ENCODE measurements around the gene HIPK2.

The HIPK2 gene

GRCh38 chr7:139572071-139572470 lies 205.7 kb downstream of the HIPK2 start:
- Histone ChIP-seq H3K27me3 (no peaks in the 10 kb centered on the region), H3K36me3 (peaks cover 87% of the 10 kb centered on the region), H3K27ac (no peak overlapping the region), H3K9ac (no peak overlapping the region), H3K4me1 (0 out of 2 replicates have a peak, but pooled peaks cover 7% of the 10 kb centered on the region), H4K20me1 (no peaks in the 10 kb centered on the region), H3K4me3 (no peak overlapping the region), H3K9me3 (no peaks in the 10 kb centered on the region), H3K4me2 (no peak overlapping the region)
- TF ChIP-seq Cebpa-rat (IDR thresholded peaks at IDR 0.05) = no peak

DNA sequence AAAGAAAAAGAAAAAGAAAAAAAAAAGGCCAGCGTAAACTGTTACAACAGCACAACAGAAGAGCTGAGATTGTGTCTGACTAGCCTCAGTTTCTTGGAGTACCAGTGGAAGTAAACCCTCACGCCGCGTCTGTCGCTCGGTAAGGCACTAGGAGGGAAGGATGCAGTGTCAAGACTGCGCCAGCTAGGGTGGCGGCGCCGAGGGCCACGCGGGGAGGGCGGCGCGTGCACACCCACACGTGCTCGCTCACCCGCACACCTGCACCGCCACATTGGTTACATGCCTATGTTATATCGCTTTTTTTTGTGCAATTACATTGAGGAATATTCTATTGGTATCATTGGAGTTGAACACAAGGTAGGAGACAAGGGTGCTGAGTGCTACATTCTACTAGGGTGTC lies 206.1 kb downstream of the HIPK2 start:
- Histone ChIP-seq H3K4me3 (no peak overlapping the region), H3K4me2 (no peak overlapping the region), H3K27me3 (no peaks in the 10 kb centered on the region), H4K20me1 (no peaks in the 10 kb centered on the region), H3K9ac (no peak overlapping the region), H3K9me3 (no peaks in the 10 kb centered on the region), H3K27ac (no peak overlapping the region), H3K4me1 (peaks cover 11% of the 10 kb centered on the region; the same call in 1 of the 2 replicates), H3K36me3 (peaks cover 89% of the 10 kb centered on the region)
- TF ChIP-seq Cebpa-rat (IDR thresholded peaks at IDR 0.05) = no peak

GRCh38 chr7:139571190-139571589 lies 206.6 kb downstream of the HIPK2 start:
- Histone ChIP-seq H3K36me3 (peaks cover 87% of the 10 kb centered on the region), H3K27me3 (no peaks in the 10 kb centered on the region), H3K4me1 (peaks cover 14% of the 10 kb centered on the region; the same call in 1 of the 2 replicates), H4K20me1 (no peaks in the 10 kb centered on the region), H3K9me3 (no peaks in the 10 kb centered on the region), H3K27ac (no peak overlapping the region), H3K4me2 (no peak overlapping the region), H3K9ac (no peak overlapping the region), H3K4me3 (no peak overlapping the region)
- no peak for TF ChIP-seq Cebpa-rat (IDR thresholded peaks at IDR 0.05)

DNA sequence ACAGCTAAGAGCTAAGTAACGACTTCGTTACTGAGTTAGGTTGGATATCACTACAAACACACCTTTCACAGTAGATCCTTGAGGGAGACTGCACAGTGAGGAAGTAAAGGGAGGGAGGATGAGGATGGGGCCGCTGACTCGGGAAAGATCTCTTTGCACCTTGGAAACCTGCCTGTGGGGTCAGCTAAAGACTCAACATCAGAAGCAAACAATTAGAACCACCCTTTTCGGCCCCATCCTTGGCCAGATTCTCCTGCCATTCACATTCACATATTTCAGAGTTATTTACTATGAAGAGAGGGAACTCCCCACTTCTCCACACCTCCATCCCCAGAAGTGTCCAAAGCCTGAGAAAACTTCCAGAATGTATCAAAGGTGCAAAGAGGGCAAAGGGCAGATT lies 207.2 kb downstream of the HIPK2 start:
- no peak overlapping the region for H3K9ac ChIP-seq
- no peak overlapping the region for H3K4me2 ChIP-seq
- H3K27me3 ChIP-seq = no peaks in the 10 kb centered on the region
- H3K4me1 ChIP-seq = peaks cover 14% of the 10 kb centered on the region; the same call in 1 of the 2 replicates
- no peak overlapping the region for H3K4me3 ChIP-seq
- H3K36me3 ChIP-seq = peaks cover 81% of the 10 kb centered on the region
- no peaks in the 10 kb centered on the region for H3K9me3 ChIP-seq
- no peaks in the 10 kb centered on the region for H4K20me1 ChIP-seq
- H3K27ac ChIP-seq = no peak overlapping the region
- no peak for TF ChIP-seq Cebpa-rat (IDR thresholded peaks at IDR 0.05)

- Histone ChIP-seq H3K4me3 (no peak overlapping the region), H3K9me3 (no peaks in the 10 kb centered on the region), H3K4me2 (no peak overlapping the region), H3K4me1 (peaks cover 14% of the 10 kb centered on the region; the same call in 1 of the 2 replicates), H3K27ac (no peak overlapping the region), H3K27me3 (no peaks in the 10 kb centered on the region), H4K20me1 (no peaks in the 10 kb centered on the region), H3K9ac (no peak overlapping the region), H3K36me3 (peaks cover 76% of the 10 kb centered on the region)
- TF ChIP-seq Cebpa-rat (IDR thresholded peaks at IDR 0.05) = no peak
Observed at GRCh38 chr7:139570119-139570518, 207.7 kb downstream of the HIPK2 start.

DNA sequence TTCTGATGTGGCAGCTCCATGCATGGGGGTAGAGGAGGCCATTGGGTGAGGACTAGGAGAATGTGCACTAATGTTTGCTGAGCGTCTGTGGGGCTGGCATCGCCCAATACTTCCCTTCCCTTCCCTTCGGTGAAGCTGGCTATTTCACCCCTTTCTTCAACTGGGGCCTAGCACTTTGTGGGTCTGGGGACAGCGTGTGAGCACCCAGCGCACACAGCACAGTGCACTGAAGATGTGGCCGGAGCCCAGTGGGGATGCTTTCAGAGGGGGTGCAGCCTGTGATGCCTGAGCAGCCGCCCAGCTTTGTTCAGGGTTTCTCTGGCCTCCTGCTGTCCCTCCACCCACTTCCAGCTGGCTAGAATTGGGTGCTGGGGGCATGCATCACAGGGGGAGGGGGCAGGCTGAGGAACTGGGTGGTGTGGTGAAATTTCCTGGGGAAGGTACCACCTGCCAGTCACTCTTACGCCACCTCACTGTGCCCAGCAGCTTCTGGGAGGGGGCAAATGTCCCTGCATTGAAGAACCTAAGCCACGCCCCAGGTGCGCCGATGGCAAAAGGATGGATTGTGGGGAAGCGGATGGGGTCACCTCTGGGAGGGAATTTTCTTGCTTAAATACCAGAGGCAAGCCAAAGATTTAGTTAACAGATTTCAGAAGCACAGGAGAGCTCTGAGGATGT lies 208.8 kb downstream of the HIPK2 start:
- no peaks in the 10 kb centered on the region for H3K9me3 ChIP-seq
- no peak overlapping the region for H3K4me3 ChIP-seq
- no peak overlapping the region for H3K4me2 ChIP-seq
- no peaks in the 10 kb centered on the region for H4K20me1 ChIP-seq
- H3K4me1 ChIP-seq = peaks cover 14% of the 10 kb centered on the region; the same call in 1 of the 2 replicates
- no peaks in the 10 kb centered on the region for H3K27me3 ChIP-seq
- TF ChIP-seq Cebpa-rat (IDR thresholded peaks at IDR 0.05) = no peak
- H3K27ac ChIP-seq = no peak overlapping the region
- no peak overlapping the region for H3K9ac ChIP-seq
- peaks cover 71% of the 10 kb centered on the region for H3K36me3 ChIP-seq

DNA sequence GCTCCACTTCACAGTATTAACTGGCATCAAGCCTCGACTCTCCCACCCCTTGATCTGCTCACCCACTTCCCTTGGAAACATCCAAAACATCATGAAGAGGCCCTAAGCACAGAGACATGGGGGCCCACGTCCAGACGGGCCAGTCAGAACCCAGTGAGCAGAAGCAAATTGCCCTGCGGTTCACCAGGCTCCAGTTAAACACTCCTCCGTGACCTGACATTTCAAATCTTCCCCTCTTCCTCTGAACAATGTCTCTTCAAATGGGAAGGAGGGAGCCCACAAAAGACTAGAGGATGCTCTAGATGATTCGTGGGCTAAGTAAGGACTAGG lies 209.5 kb downstream of the HIPK2 start:
- TF ChIP-seq Cebpa-rat (IDR thresholded peaks at IDR 0.05) = no peak
- Histone ChIP-seq H3K36me3 (peaks cover 67% of the 10 kb centered on the region), H3K4me1 (peaks cover 16% of the 10 kb centered on the region), H4K20me1 (no peaks in the 10 kb centered on the region), H3K27me3 (no peaks in the 10 kb centered on the region), H3K9ac (no peak overlapping the region), H3K4me2 (no peak overlapping the region), H3K4me3 (no peak overlapping the region), H3K9me3 (no peaks in the 10 kb centered on the region), H3K27ac (no peak overlapping the region)

DNA sequence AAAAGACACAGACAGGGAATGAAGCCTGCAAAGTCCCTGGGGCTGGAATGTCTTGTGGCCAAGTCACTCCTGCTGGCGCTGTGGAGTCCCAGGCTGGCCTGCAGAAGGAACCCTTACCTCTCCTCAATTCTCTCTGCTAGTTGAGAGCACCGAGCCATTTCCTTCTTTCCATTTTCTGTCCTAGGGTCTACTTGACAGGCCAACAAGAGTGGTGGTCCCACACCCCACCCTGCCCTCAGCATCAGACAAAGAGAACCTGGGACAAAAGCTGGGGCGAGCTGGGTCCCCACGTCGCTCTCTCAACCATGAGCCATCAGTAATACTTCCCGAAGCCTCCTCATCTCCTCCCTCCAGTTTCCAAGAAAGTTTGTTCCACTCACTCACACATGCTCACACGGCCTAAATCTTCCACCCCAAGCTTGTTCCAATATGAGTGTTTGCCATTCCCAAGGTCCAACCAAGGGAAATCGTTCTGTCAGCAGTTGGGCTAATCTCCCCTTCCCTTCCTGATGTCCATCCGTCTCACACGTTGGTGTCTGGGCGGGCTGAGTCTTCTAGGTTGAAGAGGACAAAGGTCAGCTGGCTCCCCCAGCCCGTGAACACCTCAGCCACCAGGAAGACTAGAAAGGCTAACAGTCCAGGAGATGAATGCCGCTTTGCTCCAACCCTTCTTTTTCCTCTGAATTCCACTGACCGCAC lies 210.0 kb downstream of the HIPK2 start:
- H3K4me3 ChIP-seq = no peak overlapping the region
- H3K4me2 ChIP-seq = no peak overlapping the region
- no peaks in the 10 kb centered on the region for H3K27me3 ChIP-seq
- no peak overlapping the region for H3K9ac ChIP-seq
- TF ChIP-seq Cebpa-rat (IDR thresholded peaks at IDR 0.05) = no peak
- peaks cover 20% of the 10 kb centered on the region for H3K4me1 ChIP-seq
- peaks cover 62% of the 10 kb centered on the region for H3K36me3 ChIP-seq
- H3K27ac ChIP-seq = no peak overlapping the region
- H3K9me3 ChIP-seq = no peaks in the 10 kb centered on the region
- no peaks in the 10 kb centered on the region for H4K20me1 ChIP-seq

- H3K4me3 ChIP-seq = no peak overlapping the region
- no peaks in the 10 kb centered on the region for H3K27me3 ChIP-seq
- peaks cover 25% of the 10 kb centered on the region for H3K4me1 ChIP-seq
- no peak overlapping the region for H3K4me2 ChIP-seq
- no peak overlapping the region for H3K27ac ChIP-seq
- no peak overlapping the region for H3K9ac ChIP-seq
- peaks cover 63% of the 10 kb centered on the region for H3K36me3 ChIP-seq
- H4K20me1 ChIP-seq = no peaks in the 10 kb centered on the region
- TF ChIP-seq Cebpa-rat (IDR thresholded peaks at IDR 0.05) = no peak
- H3K9me3 ChIP-seq = no peaks in the 10 kb centered on the region
Observed at GRCh38 chr7:139566736-139567646, 210.8 kb downstream of the HIPK2 start.

DNA sequence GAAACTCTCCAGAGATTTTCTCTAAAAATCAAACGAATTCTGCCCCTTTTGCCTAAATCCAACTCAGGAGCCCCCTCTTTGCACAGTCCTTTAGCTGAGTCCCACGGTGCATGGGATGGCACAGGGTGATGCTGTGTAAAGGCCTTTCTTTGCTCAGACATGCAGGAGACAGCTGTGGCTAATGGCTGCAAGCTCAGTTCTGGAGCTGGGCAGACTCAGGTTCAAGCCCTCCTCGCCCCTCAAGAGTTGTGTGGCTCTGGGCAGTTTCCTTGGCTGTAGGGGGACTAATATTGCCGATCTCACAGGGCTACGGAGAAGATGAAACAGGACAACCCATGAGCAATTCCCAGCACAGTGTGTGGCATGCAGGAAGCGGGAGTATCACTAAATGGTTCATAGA lies 211.7 kb downstream of the HIPK2 start:
- TF ChIP-seq Cebpa-rat (IDR thresholded peaks at IDR 0.05) = no peak
- H3K4me1 ChIP-seq = peaks cover 18% of the 10 kb centered on the region
- H3K4me2 ChIP-seq = no peak overlapping the region
- H3K9me3 ChIP-seq = no peaks in the 10 kb centered on the region
- no peaks in the 10 kb centered on the region for H4K20me1 ChIP-seq
- no peak overlapping the region for H3K4me3 ChIP-seq
- no peak overlapping the region for H3K9ac ChIP-seq
- H3K27me3 ChIP-seq = no peaks in the 10 kb centered on the region
- peaks cover 59% of the 10 kb centered on the region for H3K36me3 ChIP-seq
- H3K27ac ChIP-seq = no peak overlapping the region

Data from BLaER1 (cell line).